ENCODE measurements around the gene FBXO24.
"Not testable (repeated sequence)": the region's sequence is repeated elsewhere in the genome, so short reads cannot be mapped to it uniquely, and the experiment has no call there.

FBXO24 gene

DNA sequence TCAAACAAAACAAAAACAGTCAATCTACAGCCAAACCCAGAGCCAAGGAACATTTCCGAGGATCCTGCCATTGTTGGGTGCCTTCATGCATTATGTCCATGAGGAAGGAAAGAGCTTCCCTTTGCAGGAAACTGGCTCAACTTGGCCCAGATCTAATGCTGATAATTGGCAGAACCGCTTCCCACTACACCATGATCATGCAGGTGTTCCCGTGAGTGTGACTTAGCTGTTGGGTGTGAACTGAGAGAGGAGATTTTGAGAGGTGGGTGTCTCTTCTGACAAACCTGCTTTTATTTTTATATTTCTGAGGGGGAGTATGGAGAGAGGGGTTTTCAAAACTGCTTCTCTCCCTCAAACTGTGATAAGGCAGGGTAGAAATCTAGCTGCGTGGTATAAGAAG, 27.0 kb upstream of the FBXO24 start:
- no peak for DNase-seq

DNA sequence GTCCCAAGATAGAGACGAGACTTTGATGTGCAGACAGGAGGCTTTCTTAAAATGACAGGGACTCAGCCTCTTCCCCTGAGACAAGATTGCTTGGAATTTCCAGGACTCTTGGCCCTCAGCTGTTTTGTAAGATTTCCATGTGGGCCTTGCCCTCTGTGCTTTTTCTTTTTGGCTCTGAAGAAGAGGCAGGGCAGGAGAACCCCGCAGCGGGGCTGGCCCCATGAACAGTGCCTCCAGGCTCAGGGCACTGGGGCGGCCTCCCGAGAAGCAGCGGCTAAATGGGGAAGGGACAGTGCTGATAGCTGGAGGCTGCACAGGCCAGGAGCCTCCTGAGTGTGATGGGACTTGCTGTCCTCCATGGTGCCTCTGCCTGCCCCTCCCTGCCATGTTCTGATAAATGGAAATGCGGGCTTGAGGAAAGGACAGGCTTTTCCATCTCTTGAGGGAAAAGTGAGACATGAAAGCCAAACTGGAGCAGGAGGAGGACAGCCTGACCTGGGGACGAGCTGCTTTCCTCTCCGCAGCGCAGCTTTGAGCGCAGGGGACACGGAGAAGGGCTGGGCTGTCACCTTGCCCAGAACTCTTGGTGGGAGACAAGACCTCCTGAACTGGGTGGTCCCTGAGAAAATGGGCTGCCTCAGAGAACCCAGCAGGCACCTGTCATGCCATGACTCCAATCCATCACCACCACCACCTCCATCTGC, 24.5 kb upstream of the FBXO24 start:
- DNase-seq = no peak

DNA sequence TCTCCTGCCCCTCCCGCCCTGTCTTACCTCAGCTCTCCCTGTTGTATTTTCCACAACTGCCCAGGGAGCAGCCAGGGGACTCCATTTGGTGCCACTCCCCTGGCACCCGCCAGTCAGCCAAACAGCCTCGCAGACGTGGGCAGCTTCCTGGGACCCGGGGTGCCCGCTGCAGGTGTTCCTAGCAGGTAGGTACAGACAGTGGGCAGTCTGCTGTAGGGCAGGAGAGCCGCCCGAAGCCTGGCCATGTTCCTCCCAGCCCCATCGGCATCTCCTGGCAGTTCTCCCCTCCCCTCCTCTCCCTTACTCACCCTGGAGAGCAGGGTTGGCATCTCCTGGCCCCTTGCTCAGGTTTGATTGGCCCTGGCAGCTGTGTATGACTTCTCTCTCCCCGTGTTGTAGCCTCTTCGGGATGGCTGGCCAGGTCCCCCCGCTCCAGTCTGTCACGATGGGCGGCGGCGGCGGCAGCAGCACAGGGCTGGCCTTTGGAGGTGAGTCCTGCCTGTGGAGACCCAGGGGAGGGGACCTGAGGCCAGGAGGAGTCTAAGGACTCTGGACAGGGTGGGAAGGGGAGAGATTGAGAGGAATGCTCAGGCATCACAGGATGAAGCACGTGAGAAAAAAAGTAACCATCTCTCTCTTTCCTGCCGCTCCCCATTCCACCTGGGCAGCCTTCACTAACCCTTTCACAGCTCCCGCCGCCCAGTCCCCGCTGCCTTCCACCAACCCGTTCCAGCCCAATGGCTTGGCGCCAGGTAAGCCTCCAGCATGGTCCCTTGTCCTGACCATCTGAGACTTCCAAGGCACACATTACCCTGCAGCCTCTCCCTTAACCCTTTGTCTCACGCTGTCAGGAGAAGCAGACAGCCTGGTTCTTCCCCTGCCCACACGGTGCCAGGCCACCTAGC, 23.7 kb upstream of the FBXO24 start:
- DNase-seq = no peak

DNA sequence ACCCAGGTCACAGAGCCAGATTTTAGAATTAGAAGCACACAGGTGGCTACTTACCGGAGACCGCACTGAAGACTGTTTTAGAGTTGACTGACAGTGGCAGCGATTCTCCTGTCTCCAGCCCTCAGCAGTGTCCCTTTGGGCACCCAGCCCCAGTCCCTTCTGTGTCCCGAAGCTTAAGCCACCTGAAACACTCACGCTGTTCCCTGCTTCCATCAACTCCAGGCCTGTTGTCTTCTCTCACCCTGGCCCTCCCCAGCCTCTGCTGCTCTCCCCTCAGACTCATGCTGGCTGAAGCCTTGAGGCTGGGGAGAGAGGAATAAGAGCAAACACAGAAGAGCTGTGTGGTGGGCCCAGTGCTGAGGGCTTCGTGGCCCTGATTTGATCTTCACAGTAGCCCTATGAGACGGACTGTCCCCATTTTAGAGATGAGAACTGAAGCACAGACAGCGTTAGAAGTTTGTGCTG, 23.0 kb upstream of the FBXO24 start:
- DNase-seq = no peak

DNA sequence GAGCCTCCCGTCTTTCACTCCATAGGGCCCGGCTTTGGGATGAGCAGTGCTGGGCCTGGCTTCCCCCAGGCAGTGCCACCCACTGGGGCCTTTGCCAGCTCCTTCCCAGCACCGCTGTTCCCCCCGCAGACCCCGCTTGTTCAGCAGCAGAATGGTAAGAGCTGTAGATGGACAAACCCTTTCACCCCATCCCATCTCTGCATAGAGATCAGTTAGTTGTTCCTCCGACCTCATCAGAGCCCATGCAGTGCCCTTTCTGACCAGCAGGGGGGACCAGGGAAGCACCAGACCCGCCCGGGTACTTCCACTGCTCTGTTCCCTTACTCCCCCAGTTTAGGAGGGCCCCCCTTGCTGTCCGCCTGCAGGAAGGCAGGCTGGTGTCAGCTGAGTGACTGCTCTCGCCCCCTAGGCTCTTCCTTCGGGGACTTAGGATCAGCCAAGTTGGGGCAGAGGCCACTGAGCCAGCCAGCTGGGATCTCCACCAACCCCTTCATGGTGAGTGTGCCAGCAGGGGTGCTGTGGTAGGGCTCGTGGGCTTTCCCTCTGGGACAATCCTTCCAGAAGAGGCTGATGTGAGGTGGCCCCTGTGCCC, 22.2 kb upstream of the FBXO24 start:
- peak in 44 of 51 donors; percentile 15 to 82 (median 46) for DNase-seq

DNA sequence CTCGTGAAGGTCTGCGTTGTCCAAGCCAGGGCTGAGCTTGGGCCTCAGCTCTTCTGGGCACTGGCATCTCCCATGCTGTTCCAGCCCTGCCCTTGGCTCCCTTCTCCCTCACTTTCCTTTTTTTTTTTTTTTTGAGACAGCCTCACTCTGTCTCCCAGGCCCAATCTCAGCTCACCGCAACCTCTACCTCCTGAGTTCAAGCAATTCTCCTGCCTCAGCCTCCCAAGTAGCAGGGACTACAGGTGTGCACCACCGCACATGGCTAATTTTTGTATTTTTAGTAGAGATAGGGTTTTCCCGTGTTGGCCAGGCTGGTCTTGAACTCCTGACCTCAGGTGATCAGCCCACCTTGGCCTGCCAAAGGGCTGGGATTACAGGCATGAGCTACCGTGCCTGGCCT, 21.7 kb upstream of the FBXO24 start:
- DNase-seq = not testable (repeated sequence)

DNA sequence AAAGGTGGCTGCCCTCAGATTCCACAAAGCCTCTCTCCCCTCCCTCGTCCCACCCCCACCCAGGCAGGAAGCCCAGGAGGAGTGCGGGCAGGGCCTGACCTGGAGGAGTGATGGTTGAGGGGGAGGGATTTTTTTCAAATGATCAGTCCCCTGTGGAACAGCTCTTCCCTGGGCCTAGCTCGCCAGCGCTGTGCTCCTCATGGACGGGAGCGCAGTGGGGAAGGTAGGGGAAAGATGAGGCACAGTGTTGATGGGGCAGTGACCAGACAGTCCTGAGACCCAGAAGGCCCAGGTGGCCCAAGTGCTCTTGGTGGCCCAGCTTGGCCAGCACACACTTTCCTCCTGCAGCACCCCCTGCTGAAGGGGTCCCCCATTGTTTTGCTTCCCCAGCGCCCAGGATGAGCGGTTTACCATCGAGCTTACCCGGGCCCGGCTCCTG, 21.0 kb upstream of the FBXO24 start:
- DNase-seq = no peak

DNA sequence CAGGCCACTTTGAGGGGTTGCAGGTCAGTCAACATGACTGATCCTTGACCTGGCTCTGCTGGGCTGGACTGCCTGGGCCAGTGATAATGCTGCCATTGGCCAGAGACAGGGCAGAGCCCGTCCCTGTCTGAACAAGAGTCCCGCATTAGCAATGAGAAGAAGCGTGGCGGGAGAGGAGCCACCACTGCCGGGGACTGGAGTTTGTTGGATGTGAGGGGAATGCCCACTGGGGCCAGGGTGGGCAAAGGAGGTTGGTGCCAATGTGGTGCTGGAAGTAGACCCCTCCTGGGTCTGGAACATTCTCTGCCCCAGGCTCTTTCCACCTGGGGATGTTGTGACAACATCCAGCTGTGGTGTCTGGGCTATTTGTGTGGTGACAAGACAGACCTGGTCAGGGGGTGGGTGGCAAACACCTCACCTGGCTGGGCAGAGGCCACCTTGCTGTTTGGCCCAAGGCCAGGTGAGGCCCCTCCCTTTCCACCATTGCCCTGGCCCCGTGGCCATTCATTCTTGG, 20.1 kb upstream of the FBXO24 start:
- DNase-seq = no peak

DNA sequence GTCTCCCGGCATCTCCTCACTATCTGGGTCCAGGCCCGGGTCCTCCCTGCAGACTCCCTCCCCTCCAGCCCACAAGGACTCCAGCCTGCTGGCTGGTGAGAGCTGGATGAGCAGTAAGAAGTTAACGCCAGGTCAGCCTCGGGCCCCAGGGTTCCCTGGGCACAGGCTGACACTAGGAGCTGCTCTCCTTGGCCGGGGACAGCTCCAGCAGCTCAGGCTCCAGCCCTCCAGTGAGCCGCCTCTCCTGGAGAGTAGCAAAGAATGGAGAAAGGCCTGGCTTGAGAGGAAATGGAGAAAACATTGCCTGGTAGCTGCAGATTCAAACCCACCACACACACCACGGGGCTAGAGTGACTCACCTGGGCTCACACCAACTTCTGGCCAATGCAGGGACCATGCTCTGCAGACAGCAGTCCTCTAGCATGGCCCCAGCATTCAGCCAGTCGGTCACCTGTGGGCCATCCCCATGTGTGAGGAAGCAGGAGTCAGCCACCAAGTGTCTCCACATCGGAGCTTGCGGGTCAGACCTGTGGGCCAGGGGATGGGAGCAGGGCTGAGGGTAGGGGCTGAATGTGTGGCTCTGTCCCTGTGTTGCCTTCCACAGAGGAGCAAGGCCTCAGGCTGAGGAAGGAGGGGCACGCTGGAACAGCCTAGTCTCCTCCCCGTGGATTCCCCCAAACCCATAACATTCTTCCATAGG, 18.9 kb upstream of the FBXO24 start:
- DNase-seq = peak in 1 of 51 donors; percentile 14

DNA sequence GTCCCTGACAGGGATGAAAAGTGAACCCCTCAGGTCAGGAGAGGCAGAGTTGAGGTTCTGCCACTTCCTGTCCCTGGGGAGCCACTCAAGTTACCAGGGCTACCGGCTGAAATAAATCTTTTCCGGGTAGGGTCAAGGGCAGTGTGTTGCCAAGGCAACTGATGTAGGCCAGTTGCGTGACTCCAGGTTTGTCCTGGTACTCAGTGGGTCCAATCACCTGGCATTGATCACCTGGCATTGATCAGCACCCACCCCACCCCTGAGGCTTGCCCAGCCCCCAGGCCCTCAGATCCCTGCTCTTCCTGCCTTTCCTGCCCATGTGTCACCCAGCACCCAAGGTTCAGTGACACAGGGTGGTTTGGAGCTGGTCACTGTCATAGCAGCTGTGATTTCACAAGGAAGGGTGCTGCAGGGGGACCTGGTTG, 18.4 kb upstream of the FBXO24 start:
- DNase-seq = no peak

DNA sequence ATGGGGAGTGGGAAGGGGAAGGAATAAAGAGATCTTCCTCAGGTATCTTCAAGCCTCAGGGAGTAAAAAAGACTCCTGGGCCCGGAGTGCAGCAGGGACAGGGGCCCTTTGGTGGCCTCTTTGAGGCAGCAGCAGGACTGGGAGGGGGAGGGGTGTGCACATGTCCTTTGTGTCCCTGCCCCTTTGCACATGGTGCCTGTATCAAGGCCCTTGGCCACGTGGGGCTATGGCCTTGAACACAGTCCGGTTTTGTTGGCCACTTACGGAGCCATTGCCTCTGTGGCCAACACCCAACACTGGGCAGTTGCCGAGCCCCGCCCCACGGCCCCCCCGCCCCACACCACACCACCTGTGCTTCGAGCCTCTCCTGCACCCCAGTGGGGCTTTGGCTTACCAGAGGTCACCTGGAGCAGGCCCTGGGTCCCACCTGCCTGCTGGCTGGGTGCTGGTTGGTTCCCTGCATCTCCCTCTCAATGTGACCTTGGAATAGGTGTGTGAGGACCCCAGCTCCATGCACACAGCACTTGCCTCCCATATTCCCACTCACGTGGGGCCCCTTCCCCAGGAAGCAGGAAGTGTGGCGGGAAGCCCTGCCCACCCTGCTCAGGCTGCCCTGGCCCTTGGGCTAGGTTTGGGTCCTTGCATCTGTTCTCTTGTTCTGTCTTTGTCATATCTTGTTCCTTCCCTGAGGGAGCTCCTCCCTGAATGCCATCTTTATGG, 17.8 kb upstream of the FBXO24 start:
- DNase-seq = peak in 1 of 51 donors; percentile 3

DNA sequence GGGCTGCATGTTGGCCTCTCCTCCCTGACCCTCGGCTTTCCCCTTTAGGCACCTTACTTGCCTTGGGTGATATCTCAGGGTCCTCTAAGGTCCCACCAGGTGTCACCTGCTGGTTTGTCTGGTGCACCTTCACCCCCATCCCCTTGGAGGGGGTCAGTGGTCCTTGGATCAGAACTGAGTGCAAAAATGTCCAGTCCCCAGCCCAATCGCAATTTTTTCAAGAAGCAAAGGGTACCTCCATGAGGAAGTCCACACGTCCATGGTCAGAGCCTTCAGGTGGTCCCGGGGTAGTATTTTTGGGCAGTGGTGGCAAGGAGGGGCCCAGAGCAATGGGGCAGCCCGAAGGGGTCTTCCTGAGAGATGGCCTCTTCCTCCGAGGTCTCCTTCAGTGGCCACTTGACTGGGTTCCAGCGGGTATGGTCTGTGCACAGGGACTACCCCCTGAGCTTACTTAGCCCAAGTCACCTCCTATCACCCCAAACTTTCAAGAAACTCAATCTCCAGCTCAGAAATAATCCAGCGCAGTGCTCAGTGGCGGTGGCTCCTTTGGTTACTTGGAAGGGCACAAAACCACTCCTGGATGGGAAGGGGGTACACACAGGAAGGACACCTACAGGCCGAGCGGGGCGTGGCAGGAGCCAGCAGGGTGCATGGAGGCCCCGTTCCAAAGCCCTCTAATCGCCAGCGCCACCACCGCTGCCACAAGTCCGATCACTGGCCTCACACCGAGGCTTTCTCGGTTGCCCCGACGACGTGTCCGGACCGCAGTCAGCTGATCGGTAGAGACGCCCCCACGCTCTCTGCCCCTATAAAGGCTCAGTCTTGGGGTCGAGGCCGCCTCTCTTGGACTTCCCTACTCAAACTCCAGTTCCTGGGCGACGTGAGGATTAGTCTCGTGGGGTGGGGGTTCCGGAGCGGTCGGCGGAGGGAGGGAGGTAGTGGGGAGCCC, 17.0 kb upstream of the FBXO24 start:
- DNase-seq = peak in 43 of 51 donors; percentile 30 to 85 (median 65)

DNA sequence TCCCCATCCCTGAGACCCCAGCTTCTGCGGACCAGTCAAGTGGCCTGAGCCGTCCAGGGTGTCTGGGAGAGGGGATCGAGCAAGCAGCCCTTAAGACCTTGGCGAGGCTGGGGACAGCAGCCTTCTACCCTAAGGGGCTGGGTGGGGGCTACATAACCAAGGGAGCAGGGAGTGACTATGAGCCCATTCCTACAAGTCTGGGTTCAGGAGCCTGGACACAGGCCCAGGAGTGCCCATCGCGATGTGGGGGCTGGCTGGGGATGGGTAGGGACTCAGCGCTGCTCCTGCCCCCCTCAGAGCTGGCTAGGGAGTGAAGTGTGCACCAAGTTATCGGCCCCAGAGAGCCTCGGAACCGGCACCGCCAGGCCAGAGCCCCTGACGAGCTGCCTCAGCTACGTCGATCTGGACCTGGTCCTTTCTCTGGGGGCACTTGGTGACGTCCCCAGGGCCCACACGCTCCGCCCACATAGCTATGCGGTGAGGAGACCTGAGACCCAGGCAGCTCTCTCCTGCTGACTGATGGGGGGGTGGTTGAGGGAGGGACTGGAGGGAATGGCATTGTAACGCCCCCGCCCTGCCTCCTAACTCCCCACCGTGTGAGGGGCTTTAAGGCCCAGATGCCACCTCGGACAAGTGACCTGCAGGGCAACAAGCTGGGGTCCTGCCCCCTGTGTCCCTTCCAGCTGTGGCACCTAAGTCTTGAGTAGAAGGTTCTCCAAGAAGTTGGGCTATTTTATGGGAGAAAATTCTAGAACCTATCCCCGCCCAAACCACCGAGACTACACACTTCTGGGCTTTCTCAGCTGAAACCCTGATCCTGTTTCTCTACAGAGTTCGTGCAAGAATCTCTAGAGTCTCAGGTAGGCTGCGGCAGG, 14.9 kb upstream of the FBXO24 start:
- DNase-seq = no peak

DNA sequence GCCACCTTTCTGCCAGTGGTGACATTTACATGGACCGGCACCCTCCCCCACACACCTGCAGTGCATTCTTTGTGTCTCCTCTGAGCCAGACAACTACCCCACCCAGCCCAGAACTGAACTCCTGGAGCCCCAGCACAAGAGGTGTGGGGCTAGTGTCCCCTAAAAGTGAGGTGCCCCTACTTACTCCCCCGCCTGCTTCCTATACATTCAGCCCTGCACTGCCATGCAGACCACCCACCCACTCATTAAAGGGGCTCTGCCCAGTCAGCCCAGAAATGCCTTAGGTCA, 14.4 kb upstream of the FBXO24 start:
- no peak for DNase-seq

DNA sequence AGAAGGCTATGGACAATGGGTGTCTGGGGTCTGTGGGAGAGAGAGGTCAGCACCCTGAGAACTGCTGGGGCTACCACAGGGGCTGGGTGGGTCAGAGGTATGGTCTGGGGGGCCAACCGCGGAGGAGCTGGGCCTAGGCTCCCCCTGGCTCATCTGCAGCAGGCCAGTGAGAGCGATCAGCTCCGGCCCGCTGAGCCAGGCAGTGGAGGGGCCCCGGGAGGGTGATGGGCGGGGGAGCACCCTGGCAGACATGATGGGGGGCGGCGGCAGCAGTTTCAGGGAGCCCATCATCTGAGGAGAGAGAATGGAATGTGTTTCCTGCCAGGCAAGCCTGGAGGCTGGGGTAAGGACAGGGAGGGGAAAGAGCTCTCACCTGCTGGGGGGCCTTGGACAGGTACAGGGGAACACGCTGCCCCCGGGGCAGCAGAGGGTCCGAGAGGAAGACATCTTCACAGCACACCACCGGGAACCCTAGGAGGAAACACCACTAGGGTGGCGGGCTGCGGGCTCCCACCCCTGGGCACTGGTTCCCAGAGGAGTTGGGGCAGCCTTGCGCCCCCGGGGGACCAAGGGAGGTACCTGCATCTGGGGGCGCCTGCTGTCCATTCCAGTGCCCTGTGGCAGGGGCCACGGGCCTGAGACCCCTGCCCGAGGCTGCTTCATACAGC, 13.7 kb upstream of the FBXO24 start:
- no peak for DNase-seq

DNA sequence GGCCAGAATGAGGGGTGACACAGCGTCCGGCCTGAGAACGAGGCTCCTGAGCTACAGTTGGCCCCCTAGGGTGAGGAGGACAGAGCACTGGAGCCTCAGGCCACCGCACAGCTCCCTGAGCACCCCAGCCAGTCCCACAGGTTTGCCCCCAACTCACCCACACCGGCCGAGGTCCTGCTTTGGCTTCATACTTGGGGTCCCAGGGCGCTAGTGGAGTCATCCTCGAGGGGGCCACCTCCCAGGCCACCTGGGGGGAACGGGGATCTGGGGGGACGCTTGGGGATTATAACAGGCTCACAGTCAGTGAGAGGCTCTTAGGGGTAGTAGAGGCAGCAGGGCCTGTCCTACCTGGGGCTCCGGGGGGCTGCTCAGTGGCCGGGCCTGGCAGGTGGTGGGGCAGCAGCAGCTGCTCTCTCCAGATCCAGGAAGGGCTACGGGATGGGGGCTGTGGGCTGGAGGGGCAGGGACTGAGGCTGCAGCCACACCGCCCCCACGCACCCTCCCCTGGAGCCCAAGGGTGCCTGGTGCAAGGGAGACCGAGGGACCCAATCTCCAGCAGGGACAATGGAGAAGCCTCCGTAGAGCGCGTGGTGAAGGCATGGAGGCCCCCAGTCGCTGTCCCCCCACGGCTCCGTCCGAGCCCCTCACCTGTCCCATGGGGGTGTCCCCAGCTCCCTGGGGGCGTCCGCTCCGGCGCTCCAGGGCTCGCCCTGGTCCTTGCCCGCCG, 13.0 kb upstream of the FBXO24 start:
- DNase-seq = no peak

DNA sequence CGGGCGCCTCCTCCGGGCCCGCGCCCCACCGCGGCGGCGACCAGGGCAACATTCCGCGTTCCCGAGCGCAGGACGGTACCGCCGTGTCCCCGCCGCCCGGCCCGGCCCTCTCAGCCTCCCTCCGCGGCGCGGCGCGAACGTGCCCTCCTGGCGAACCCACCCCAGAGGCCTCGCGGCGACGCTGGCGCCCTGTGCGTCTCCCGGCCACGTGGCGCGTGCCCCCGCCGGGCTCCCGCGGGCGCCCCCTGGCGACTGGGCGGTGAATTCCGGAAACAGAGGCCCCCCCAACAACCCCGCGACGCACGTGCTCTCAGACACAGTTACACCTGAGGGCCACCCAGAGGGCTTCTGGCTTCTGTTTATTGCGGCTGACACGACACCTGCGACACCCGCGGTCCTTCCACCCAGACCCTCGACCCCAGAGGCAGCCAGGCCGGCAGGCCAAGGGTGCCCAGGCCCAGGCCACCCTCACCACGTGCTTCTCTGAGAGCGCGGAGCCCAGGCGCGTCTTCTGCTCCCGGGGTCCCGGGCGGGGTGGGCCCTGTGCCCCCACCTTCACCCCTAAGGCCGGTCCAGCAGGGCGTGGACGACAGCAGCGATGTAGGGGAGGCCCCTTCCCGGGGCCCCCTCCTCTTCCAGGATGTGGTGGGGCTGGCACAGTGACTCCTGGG, 12.3 kb upstream of the FBXO24 start, which contains the start of gene SAP25:
SAP25 (minus strand) TSS at position 210 of the 671 bp plus-strand sequence; CDS start at position 52, 158 bp downstream.
- DNase-seq = no peak
